Caco-2 (cell line): ENCODE data around the gene MSANTD7. TPM values are rescaled to one million over a fixed set of nuclear protein-coding genes. Genes with fewer than 3 reads are reported as not detected.

Experiments
- BruUV-seq: library from RNA; stranded (reverse); fragments of 400-500 nt; replicated peaks from 2 replicates; lab custom pipeline; 2021; lab: Mats Ljungman, UMichigan
- CTCF ChIA-PET: fragments of 300-600 bp; sonication (Branson Sonifier 250); formaldehyde crosslinking; loops from one replicate; lab custom pipeline; 2022; ENCODE audit warnings: antibody characterized with exemption; lab: Charles Lee
- POLR2A ChIA-PET: fragments of 300-600 bp; sonication (Branson Sonifier 250); formaldehyde crosslinking; loops from one replicate; lab custom pipeline; 2022; ENCODE audit warnings: antibody characterized with exemption; lab: Charles Lee
- DNase-seq, 2 experiments: peaks; one replicate each; pipeline versions ENCODE4 v3.0.0 to v3.0.0-alpha.2; 2020 to 2022
- H3K27me3 ChIP-seq: replicated peaks from 2 replicates; pipeline ENCODE4 v1.6.0; 2011; ENCODE audit warnings: low read length; ENCODE audit not compliant: control insufficient read depth, insufficient read depth
- H3K36me3 ChIP-seq: 2 replicates; pipeline ENCODE4 v1.5.1; 2011; ENCODE audit warnings: low read length; ENCODE audit not compliant: control insufficient read depth, insufficient read depth
- H3K4me1 ChIP-seq: fragments of 250-450 bp; sonication (Bioruptor Pico); 2 replicates; pipeline ENCODE4 v1.5.1; 2020; ENCODE audit warnings: mild to moderate bottlenecking
- H3K4me3 ChIP-seq: 2 replicates; pipeline ENCODE4 v1.5.1; 2011; ENCODE audit warnings: low read depth, mild to moderate bottlenecking, control low read depth, low read length
- H3K9me3 ChIP-seq: fragments of 250-450 bp; sonication (Bioruptor Pico); 2 replicates; pipeline ENCODE4 v1.5.1; 2020; ENCODE audit warnings: mild to moderate bottlenecking, moderate library complexity
- H3K27ac Mint-ChIP-seq: one replicate; pipeline ENCODE4 v1.8.0; 2022; ENCODE audit warnings: mixed read lengths; ENCODE audit not compliant: unreplicated experiment
- H3K27me3 Mint-ChIP-seq: one replicate; pipeline ENCODE4 v1.8.0; 2022; ENCODE audit warnings: mixed read lengths; ENCODE audit not compliant: insufficient read depth, unreplicated experiment
- H3K36me3 Mint-ChIP-seq: one replicate; pipeline ENCODE4 v1.8.0; 2022; ENCODE audit warnings: mild to moderate bottlenecking, mixed read lengths; ENCODE audit not compliant: insufficient read depth, unreplicated experiment
- H3K4me1 Mint-ChIP-seq: one replicate; pipeline ENCODE4 v1.8.0; 2022; ENCODE audit warnings: low read depth, mixed read lengths; ENCODE audit not compliant: unreplicated experiment
- H3K4me3 Mint-ChIP-seq: one replicate; pipeline ENCODE4 v1.8.0; 2022; ENCODE audit warnings: mild to moderate bottlenecking, moderate library complexity, mixed read lengths; ENCODE audit not compliant: unreplicated experiment
- H3K9me3 Mint-ChIP-seq: one replicate; pipeline ENCODE4 v1.8.0; 2022; ENCODE audit warnings: mixed read lengths; ENCODE audit not compliant: unreplicated experiment
- CTCF ChIP-seq, 2 experiments: fragments of 200-600 bp in 1 of 2; IDR thresholded peaks; 1 replicate in 1 of 2; 2 replicates in 1 of 2; pipeline versions ENCODE4 v1.5.1 to v1.8.0; 2011 to 2022; ENCODE audit warnings: antibody characterized with exemption in 1 of 2, control low read depth in 1 of 2, inconsistent platforms in 1 of 2, low read depth in 1 of 2, low read length in 1 of 2, mild to moderate bottlenecking in 1 of 2, moderate library complexity in 1 of 2; ENCODE audit not compliant: insufficient read depth in 1 of 2, severe bottlenecking in 1 of 2, unreplicated experiment in 1 of 2
- intact Hi-C: fragments of 100-400 bp; cut with micrococcal nuclease; formaldehyde crosslinking; loops from one replicate; pipeline ENCODE4 v1.10.0; 2022; ENCODE audit not compliant: unreplicated experiment
- total RNA-seq: library from RNA; stranded (reverse); gene quantifications from 2 replicates; pipeline ENCODE4 v1.2.3, GENCODE V29; 2022

The MSANTD7 gene
- total RNA-seq, 1 experiment from 2014 or later, result 30.0 TPM

GRCh38 chr10:14855453-14855852 is 17.3 kb downstream of the MSANTD7 start:
- H3K4me1 ChIP-seq, result 0 out of 2 replicates have a peak, but pooled peaks cover 4% of the 10 kb centered on the region
- Mint-ChIP-seq H3K4me3 (no peak overlapping the region), H3K27ac (no peak overlapping the region), H3K36me3 (peaks cover 51% of the 10 kb centered on the region), H3K9me3 (no peaks in the 10 kb centered on the region), H3K4me1 (peaks cover 5% of the 10 kb centered on the region), H3K27me3 (no peaks in the 10 kb centered on the region)
- BruUV-seq, result no TSS peak
- DNase-seq, result no peak
- TF ChIP-seq CTCF (IDR thresholded peaks at IDR 0.05; ENCODE audit: insufficient read depth in 1 of 2, low read depth in 1 of 2, low read length in 1 of 2, severe bottlenecking in 1 of 2, unreplicated experiment in 1 of 2), result no peak
- no peak overlapping the region for H3K4me3 ChIP-seq
- no peaks in the 10 kb centered on the region for H3K27me3 ChIP-seq
- H3K9me3 ChIP-seq, result no peaks in the 10 kb centered on the region
- CTCF ChIA-PET, result no interaction called here
- intact Hi-C loops, result no loop called here
- H3K36me3 ChIP-seq, result peaks cover 1% of the 10 kb centered on the region; the same call in 1 of the 2 replicates
- POLR2A ChIA-PET, result no interaction called here

- ChIA-PET POLR2A (no interaction called here), CTCF (no interaction called here)
- DNase-seq, result no peak
- H3K36me3 Mint-ChIP-seq, result peaks cover 41% of the 10 kb centered on the region
- H3K27ac Mint-ChIP-seq, result no peak overlapping the region
- intact Hi-C loops, result no loop called here
- H3K9me3 ChIP-seq, result no peaks in the 10 kb centered on the region
- 0 out of 2 replicates have a peak, but pooled peaks cover 4% of the 10 kb centered on the region for H3K4me1 ChIP-seq
- no peak overlapping the region for H3K4me3 ChIP-seq
- no peak for TF ChIP-seq CTCF (IDR thresholded peaks at IDR 0.05; ENCODE audit: insufficient read depth in 1 of 2, low read depth in 1 of 2, low read length in 1 of 2, severe bottlenecking in 1 of 2, unreplicated experiment in 1 of 2)
- peaks cover 1% of the 10 kb centered on the region; the same call in 1 of the 2 replicates for H3K36me3 ChIP-seq
- H3K4me3 Mint-ChIP-seq, result no peak overlapping the region
- peaks cover 12% of the 10 kb centered on the region for H3K4me1 Mint-ChIP-seq
- H3K9me3 Mint-ChIP-seq, result no peaks in the 10 kb centered on the region
- no TSS peak for BruUV-seq
- no peaks in the 10 kb centered on the region for H3K27me3 ChIP-seq
- H3K27me3 Mint-ChIP-seq, result no peaks in the 10 kb centered on the region
Measured at GRCh38 chr10:14858338-14858960, 20.3 kb downstream of the MSANTD7 start.

- H3K4me1 ChIP-seq, result 0 out of 2 replicates have a peak, but pooled peaks cover 4% of the 10 kb centered on the region
- H3K36me3 Mint-ChIP-seq, result peaks cover 35% of the 10 kb centered on the region
- CTCF ChIA-PET, result interaction anchor here (0.9 kb wide), 1 partner anchor 322 kb away, joined by 4 read pairs; no protein-coding TSS in a partner anchor
- H3K9me3 ChIP-seq, result no peaks in the 10 kb centered on the region
- H3K27me3 ChIP-seq, result no peaks in the 10 kb centered on the region
- H3K27me3 Mint-ChIP-seq, result no peaks in the 10 kb centered on the region
- no peak overlapping the region for H3K4me3 Mint-ChIP-seq
- H3K9me3 Mint-ChIP-seq, result no peaks in the 10 kb centered on the region
- H3K4me3 ChIP-seq, result no peak overlapping the region
- H3K36me3 ChIP-seq, result peaks cover 1% of the 10 kb centered on the region; the same call in 1 of the 2 replicates
- no peak for DNase-seq
- POLR2A ChIA-PET, result interaction anchor here (2.5 kb wide), 1 partner anchor 19 kb away, joined by 12 read pairs; the partner anchor contains the start of gene SUV39H2
- no peak overlapping the region for H3K27ac Mint-ChIP-seq
- BruUV-seq, result no TSS peak
- intact Hi-C loops, result no loop called here
- peaks cover 12% of the 10 kb centered on the region for H3K4me1 Mint-ChIP-seq
- no peak for TF ChIP-seq CTCF (IDR thresholded peaks at IDR 0.05; ENCODE audit: insufficient read depth in 1 of 2, low read depth in 1 of 2, low read length in 1 of 2, severe bottlenecking in 1 of 2, unreplicated experiment in 1 of 2)
Measured at GRCh38 chr10:14859043-14859442, 20.9 kb downstream of the MSANTD7 start.
